ENCODE measurements around the gene TAX1BP3.

The TAX1BP3 gene, protein sequence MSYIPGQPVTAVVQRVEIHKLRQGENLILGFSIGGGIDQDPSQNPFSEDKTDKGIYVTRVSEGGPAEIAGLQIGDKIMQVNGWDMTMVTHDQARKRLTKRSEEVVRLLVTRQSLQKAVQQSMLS

GRCh38 chr17:3668279-3669084 is at the start of gene TAX1BP3, which contains the start of gene EMC6:
TSS of gene TAX1BP3 (minus strand) at chr17:3668578. CDS start at chr17:3668526, 52 bp downstream.
TSS of gene EMC6 (plus strand) at chr17:3668812. CDS start at chr17:3669147, 335 bp downstream.
- peak within 1 kb of the TSS; percentile 90 for H3K4me3 ChIP-seq (ENCODE audit: low read depth, low read length)
- POLR2A ChIA-PET: interaction anchor here (0.7 to 4.4 kb wide), 16 partner anchors 9 to 475 kb away, joined by 3 to 75 read pairs (median 4); partner anchors contain the start of genes CTNS, CYB5D2, HASPIN and SHPK
- H3K27ac ChIP-seq (ENCODE audit: extremely low read depth, low read depth, low read length): peak within 1 kb of the TSS; percentile 93
- CTCF ChIA-PET: interaction anchor here (0.9 to 1.4 kb wide), 3 partner anchors 10 to 65 kb away, joined by 3 to 4 read pairs (median 4); no protein-coding TSS in a partner anchor
- peaks cover 7 to 30% of the 10 kb centered on the region in 2 experiments; a peak in 2 of 3 replicates for H3K36me3 ChIP-seq (ENCODE audit: control insufficient read depth in 2 of 2, insufficient read depth in 1 of 2, low read length in 2 of 2)
- no peaks in the 10 kb centered on the region for H3K9me3 ChIP-seq (ENCODE audit: control insufficient read depth, insufficient read depth, low read depth, low read length)
- H3K4me1 ChIP-seq (ENCODE audit: control insufficient read depth, insufficient read depth, low read length): peaks cover 8% of the 10 kb centered on the region; the same call in 1 of the 2 replicates
- no peak for TF ChIP-seq ZNF114 (tag by site-specific recombination; IDR thresholded peaks at IDR 0.05)
- peak; percentile 6; the same call in 1 of the 2 replicates for TF ChIP-seq ZNF341 (tag by site-specific recombination; IDR thresholded peaks at IDR 0.05; ENCODE audit: low read depth)
- no peak for TF ChIP-seq ZNF624 (tag by site-specific recombination; IDR thresholded peaks at IDR 0.05)
- TF ChIP-seq ZFP41 (tag by site-specific recombination; IDR thresholded peaks at IDR 0.05; ENCODE audit: borderline replicate concordance): no peak
- TF ChIP-seq, protein P1, sequence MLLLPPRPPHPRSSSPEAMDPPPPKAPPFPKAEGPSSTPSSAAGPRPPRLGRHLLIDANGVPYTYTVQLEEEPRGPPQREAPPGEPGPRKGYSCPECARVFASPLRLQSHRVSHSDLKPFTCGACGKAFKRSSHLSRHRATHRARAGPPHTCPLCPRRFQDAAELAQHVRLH (tag by site-specific recombination; IDR thresholded peaks at IDR 0.05): 0 out of 2 replicates have a peak, but pooled peaks have one; percentile 9
- TF ChIP-seq ZEB2 (tag by site-specific recombination; IDR thresholded peaks at IDR 0.05): no peak
- no peak for TF ChIP-seq ZNF292 (tag by site-specific recombination; IDR thresholded peaks at IDR 0.05; ENCODE audit: borderline replicate concordance, low read depth)
- no peak for TF ChIP-seq ZNF426 (tag by site-specific recombination; IDR thresholded peaks at IDR 0.05)
- TF ChIP-seq RBAK (tag by site-specific recombination; IDR thresholded peaks at IDR 0.05): no peak
- peak; percentile 14 for TF ChIP-seq ZBTB48 (tag by site-specific recombination; IDR thresholded peaks at IDR 0.05)
- TF ChIP-seq, protein P2, sequence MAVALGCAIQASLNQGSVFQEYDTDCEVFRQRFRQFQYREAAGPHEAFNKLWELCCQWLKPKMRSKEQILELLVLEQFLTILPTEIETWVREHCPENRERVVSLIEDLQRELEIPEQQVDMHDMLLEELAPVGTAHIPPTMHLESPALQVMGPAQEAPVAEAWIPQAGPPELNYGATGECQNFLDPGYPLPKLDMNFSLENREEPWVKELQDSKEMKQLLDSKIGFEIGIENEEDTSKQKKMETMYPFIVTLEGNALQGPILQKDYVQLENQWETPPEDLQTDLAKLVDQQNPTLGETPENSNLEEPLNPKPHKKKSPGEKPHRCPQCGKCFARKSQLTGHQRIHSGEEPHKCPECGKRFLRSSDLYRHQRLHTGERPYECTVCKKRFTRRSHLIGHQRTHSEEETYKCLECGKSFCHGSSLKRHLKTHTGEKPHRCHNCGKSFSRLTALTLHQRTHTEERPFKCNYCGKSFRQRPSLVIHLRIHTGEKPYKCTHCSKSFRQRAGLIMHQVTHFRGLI (tag by site-specific recombination; IDR thresholded peaks at IDR 0.05): no peak
- TF ChIP-seq AEBP2 (tag by site-specific recombination; IDR thresholded peaks at IDR 0.05; ENCODE audit: borderline replicate concordance): no peak
- peak; percentile 18; the same call in 1 of the 2 replicates for TF ChIP-seq ZNF629 (tag by site-specific recombination; IDR thresholded peaks at IDR 0.05)
- TF ChIP-seq ZNF791 (tag by site-specific recombination; IDR thresholded peaks at IDR 0.05): no peak
- TF ChIP-seq ZNF561 (tag by site-specific recombination; IDR thresholded peaks at IDR 0.05; ENCODE audit: borderline replicate concordance): no peak; the same call in 1 of the 2 replicates
- no peak for TF ChIP-seq ZNF132 (tag by site-specific recombination; IDR thresholded peaks at IDR 0.05; ENCODE audit: borderline replicate concordance)
- TF ChIP-seq ZNF214 (tag by site-specific recombination; IDR thresholded peaks at IDR 0.05; ENCODE audit: borderline replicate concordance): no peak
- no peak for TF ChIP-seq PRDM1 (tag by site-specific recombination; IDR thresholded peaks at IDR 0.05)
- no peak for TF ChIP-seq ZNF404 (tag by site-specific recombination; IDR thresholded peaks at IDR 0.05)
- no peak for TF ChIP-seq ZNF133 (tag by site-specific recombination; IDR thresholded peaks at IDR 0.05)
- no peak for TF ChIP-seq IKZF3 (tag by site-specific recombination; IDR thresholded peaks at IDR 0.05)
- TF ChIP-seq ZNF148 (tag by site-specific recombination; IDR thresholded peaks at IDR 0.05; ENCODE audit: borderline replicate concordance): no peak
- TF ChIP-seq, protein P3, sequence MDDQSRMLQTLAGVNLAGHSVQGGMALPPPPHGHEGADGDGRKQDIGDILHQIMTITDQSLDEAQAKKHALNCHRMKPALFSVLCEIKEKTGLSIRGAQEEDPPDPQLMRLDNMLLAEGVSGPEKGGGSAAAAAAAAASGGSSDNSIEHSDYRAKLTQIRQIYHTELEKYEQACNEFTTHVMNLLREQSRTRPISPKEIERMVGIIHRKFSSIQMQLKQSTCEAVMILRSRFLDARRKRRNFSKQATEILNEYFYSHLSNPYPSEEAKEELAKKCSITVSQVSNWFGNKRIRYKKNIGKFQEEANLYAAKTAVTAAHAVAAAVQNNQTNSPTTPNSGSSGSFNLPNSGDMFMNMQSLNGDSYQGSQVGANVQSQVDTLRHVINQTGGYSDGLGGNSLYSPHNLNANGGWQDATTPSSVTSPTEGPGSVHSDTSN (CRISPR knock-in tag; IDR thresholded peaks at IDR 0.05): peak; percentile 54
- TF ChIP-seq ZNF555 (tag by site-specific recombination; conservative IDR thresholded peaks at IDR 0.05): no peak
- TF ChIP-seq ZNF596 (tag by site-specific recombination; IDR thresholded peaks at IDR 0.05): no peak
- TF ChIP-seq ZNF549 (tag by site-specific recombination; IDR thresholded peaks at IDR 0.05): no peak
- 0 out of 2 replicates have a peak, but pooled peaks have one; percentile 11 for TF ChIP-seq ZSCAN18 (tag by site-specific recombination; IDR thresholded peaks at IDR 0.05)
- TF ChIP-seq ZNF560 (tag by site-specific recombination; IDR thresholded peaks at IDR 0.05; ENCODE audit: borderline replicate concordance): no peak

All from HEK293 (cell line).